ENCODE measurements around the gene EHBP1L1. TPM values are rescaled to one million over a fixed set of nuclear protein-coding genes. Genes with fewer than 3 reads are reported as not detected.

EHBP1L1 gene
- total RNA-seq, 1 donor from 2014 or later: 26.1 TPM

DNA sequence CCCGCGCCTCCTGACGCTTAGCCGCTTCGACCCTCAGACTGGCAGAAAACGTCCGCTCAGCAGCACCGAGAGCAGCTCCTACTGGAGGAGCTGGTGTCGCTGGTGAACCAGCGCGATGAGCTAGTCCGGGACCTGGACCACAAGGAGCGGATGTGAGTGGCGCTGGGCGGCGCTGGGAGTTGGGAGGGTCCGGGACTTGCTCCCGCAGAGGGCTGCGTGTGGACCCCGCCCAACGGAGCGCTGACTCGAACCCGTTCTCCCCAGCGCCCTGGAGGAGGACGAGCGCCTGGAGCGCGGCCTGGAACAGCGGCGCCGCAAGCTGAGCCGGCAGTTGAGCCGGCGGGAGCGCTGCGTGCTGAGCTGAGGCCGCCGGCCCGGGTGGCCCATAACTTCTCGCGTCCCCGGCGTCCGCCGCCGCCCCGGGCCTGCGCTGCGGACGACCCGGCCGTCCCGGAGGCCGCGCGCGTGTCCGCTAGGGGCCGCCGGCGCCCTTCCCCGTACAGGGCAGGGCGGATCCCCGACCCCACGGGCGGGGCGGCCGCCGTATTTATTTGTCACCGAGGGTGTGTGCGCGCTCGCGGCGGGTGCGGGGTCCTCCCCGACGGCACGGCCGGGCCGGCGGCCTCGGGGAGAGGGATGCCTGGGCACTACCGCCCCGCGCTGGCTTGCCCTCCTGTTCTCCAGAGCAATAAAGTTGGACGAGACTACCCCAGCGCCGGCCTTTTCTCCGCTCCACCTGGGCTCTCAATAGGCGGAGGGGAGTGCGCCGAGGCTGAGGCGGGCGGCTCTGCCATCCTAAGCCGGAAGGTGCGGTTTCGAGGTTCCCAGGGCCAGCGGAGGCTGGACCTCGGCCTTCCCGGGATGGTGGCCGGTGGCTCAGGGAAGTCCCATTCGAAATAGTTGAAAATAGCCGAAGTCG lies 16.3 kb downstream of the EHBP1L1 start:
- TF ChIP-seq, protein P1, sequence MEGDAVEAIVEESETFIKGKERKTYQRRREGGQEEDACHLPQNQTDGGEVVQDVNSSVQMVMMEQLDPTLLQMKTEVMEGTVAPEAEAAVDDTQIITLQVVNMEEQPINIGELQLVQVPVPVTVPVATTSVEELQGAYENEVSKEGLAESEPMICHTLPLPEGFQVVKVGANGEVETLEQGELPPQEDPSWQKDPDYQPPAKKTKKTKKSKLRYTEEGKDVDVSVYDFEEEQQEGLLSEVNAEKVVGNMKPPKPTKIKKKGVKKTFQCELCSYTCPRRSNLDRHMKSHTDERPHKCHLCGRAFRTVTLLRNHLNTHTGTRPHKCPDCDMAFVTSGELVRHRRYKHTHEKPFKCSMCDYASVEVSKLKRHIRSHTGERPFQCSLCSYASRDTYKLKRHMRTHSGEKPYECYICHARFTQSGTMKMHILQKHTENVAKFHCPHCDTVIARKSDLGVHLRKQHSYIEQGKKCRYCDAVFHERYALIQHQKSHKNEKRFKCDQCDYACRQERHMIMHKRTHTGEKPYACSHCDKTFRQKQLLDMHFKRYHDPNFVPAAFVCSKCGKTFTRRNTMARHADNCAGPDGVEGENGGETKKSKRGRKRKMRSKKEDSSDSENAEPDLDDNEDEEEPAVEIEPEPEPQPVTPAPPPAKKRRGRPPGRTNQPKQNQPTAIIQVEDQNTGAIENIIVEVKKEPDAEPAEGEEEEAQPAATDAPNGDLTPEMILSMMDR (conservative IDR thresholded peaks at IDR 0.05; ENCODE audit: low read depth, low read length): no peak
- no peak overlapping the region for H3K4me3 ChIP-seq (ENCODE audit: low read depth, low read length)
- DNase-seq (ENCODE audit: low read depth): no peak

GRCh38 chr11:65592858-65593517 lies 17.1 kb downstream of the EHBP1L1 start:
- no peak for DNase-seq (ENCODE audit: low read depth)
- no peak overlapping the region for H3K4me3 ChIP-seq (ENCODE audit: low read depth, low read length)
- TF ChIP-seq, protein P1 (conservative IDR thresholded peaks at IDR 0.05; ENCODE audit: low read depth, low read length): no peak

DNA sequence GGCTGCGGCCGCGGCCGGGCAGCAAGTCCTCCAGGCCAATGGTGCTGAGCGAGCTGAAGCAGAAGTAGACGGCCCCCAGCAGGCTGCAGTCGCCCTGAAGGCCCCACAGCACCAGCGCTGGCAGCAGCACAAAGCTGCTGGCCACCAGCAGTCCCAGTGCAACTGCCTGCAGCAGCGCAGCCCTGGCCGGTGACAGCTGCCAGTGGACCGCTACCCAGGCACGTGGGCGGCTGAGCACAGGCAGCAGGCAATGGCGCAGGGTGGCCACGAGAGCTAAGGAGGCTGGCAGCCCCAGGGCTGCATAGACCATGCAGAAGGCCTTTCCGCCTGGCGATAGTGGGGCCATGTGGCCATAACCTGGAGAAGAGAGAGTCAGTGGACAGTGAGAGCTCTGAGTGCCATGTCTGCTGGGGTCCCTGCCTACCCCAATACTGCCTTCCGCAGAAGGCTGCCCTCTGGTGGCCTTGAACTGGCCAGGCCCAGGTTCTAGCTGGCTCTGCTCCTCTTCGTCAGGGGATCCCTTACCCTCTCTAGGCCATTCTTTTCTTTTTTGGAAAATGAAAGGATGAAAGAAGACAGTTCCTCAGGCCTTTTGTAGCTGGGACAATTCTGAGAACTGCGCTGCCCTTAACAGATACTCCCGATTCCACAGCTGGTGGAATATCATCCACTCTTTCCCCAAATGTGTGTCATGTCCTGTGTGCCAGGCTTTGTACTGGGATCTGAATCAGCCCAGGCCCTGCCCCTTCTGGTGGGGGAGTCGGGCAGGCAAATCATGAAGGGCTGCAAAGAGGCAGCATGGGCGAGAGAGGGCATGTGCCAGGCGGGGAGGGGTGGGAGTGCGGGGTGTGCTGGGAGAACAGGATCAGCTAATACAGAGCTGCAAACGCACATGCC lies 17.9 kb downstream of the EHBP1L1 start:
- DNase-seq (ENCODE audit: low read depth): no peak
- no peak overlapping the region for H3K4me3 ChIP-seq (ENCODE audit: low read depth, low read length)
- TF ChIP-seq, protein P1 (conservative IDR thresholded peaks at IDR 0.05; ENCODE audit: low read depth, low read length): peak; percentile 79

DNA sequence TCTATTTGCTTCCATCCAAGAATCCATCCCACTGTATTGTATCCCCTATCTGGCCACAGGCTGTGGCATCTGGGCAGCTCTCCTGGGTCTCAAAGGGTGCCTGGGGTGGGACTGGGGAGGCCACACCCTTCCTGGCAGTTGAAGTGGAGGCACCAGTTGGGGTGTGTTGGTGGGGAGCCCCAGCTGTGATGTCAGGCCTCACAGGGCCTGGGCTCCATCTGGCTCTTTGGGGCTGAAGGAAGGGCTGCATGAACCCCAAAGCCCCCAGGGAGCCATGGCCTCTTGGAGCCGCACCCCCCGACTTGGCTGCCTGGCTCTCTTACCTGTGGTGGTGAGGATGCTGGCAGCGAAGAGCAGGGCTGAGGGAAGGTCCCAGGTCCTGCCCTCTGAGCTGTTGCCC lies 19.3 kb downstream of the EHBP1L1 start:
- TF ChIP-seq, protein P1 (conservative IDR thresholded peaks at IDR 0.05; ENCODE audit: low read depth, low read length): no peak
- DNase-seq (ENCODE audit: low read depth): no peak
- H3K4me3 ChIP-seq (ENCODE audit: low read depth, low read length): no peak overlapping the region

DNA sequence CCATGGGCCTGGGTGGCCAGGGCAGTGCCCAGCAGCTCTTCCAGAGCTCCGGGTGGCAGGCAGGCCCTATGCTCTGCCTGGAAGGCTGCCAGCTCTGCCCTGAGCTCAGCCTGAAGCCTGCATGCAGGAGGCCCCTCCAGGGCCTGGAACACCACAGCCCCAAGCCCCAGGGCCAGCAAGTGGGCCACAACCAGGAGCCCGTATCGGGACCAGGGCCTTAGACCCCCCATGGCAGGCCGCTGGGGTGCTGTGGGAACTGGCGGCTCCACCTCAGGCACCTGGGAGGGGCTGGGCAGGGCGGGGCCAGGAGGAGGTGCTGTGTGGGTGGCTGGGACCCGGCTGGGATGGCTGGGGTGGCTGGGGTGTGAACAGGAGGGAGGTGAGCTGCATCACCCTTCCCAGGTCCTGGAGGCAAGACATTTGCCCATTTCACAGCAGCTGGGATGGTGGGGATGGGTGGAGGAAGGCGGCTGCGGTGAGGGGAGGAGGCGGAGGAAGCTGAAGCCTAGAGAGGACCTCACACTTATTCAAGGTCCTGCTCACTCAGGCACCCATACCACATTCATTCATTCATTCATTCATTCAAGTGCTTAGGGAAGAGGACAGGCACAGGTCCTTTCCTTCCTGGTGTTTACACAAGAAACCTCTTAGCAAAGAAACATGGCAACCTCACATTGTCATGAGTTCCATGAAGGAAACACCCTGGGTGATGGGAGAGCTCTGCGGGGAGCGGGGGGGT lies 19.9 kb downstream of the EHBP1L1 start, which contains the start of gene KCNK7:
TSS of gene KCNK7 (minus strand) at position 258 of the 739 bp plus-strand sequence. CDS start at position 230, 28 bp downstream.
- TF ChIP-seq, protein P1 (conservative IDR thresholded peaks at IDR 0.05; ENCODE audit: low read depth, low read length): no peak
- no peak for DNase-seq (ENCODE audit: low read depth)
- no peak within 1 kb of the TSS for H3K4me3 ChIP-seq (ENCODE audit: low read depth, low read length)

DNA sequence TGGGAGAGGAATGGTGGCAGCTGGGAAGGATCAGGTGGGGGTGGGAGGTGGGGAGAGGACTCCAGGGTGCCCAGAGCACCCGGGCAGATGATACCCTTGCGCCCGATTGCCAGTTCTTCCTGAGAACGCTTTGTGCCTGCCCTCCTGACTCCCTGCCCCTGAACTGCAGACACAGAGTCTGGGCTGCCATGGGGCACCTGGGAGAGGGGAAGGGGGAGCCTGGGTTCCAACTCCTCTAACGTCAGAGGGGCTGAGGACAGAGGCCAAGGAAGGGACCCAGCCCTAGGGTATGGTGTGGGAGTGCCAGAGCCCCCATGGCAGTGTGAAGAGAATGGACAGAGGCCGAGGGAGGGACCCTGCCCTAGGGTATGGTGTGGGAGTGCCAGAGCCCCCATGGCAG lies 20.7 kb downstream of the EHBP1L1 start:
- TF ChIP-seq, protein P1 (conservative IDR thresholded peaks at IDR 0.05; ENCODE audit: low read depth, low read length): no peak
- no peak overlapping the region for H3K4me3 ChIP-seq (ENCODE audit: low read depth, low read length)
- DNase-seq (ENCODE audit: low read depth): no peak

Measured in epithelial cell of proximal tubule (primary cell).